ENCODE results near the gene DEF6.

- TF ChIP-seq POLR2A (IDR thresholded peaks at IDR 0.05) (no peak), CTCF (IDR thresholded peaks at IDR 0.05) (no peak), EP300 (IDR thresholded peaks at IDR 0.05) (no peak)
Measured at GRCh38 chr6:35309611-35310264, 12.1 kb downstream of the DEF6 start.
